NCI-H187 treated with DMSO at 0.1 percent for 48 hours (cell line): ENCODE measurements around the gene ACTN1.

Source experiments
- DNase-seq: peaks from one replicate; lab custom pipeline; 2025; lab: John Stamatoyannopoulos, UW

The ACTN1 gene

GRCh38 chr14:68824207-68824516 lies 154.9 kb downstream of the ACTN1 start:
- DNase-seq: no peak
